Esophagus squamous epithelium (tissue), 5 donors: ENCODE data around the gene SRD5A3. TPM values are rescaled to one million over a fixed set of nuclear protein-coding genes. Genes with fewer than 3 reads are reported as not detected.

Experiments
- DNase-seq: peaks from one replicate; lab custom pipeline; 2025; lab: John Stamatoyannopoulos, UW
- H3K27ac ChIP-seq, 4 donors: fragments of 200-600 bp; sonication (generic); one replicate each; pipeline ENCODE4 v1.5.1; 2016 to 2019; ENCODE audit warnings: mild to moderate bottlenecking in 1 of 4
- H3K27me3 ChIP-seq, 4 donors: fragments of 200-600 bp; sonication (generic); 1 replicate in 3 of 4; 2 replicates in 1 of 4; pipeline versions ENCODE4 v1.5.1 to v1.6.0; 2017 to 2021; ENCODE audit warnings: antibody characterized with exemption in 1 of 4
- H3K36me3 ChIP-seq, 3 donors: fragments of 200-600 bp; sonication (generic); one replicate each; pipeline ENCODE4 v1.5.1; 2016 to 2019
- H3K4me1 ChIP-seq, 3 donors: fragments of 200-600 bp; sonication (generic); one replicate each; pipeline ENCODE4 v1.5.1; 2017 to 2019
- H3K4me3 ChIP-seq, 4 donors: fragments of 200-600 bp; sonication (generic); 1 replicate in 3 of 4; 2 replicates in 1 of 4; pipeline ENCODE4 v1.5.1; 2016 to 2019; ENCODE audit warnings: mild to moderate bottlenecking in 2 of 4, moderate library complexity in 1 of 4
- H3K9me3 ChIP-seq, 3 donors: fragments of 200-600 bp; sonication (generic); one replicate each; pipeline ENCODE4 v1.5.1; 2016 to 2019
- CTCF ChIP-seq, 6 experiments: fragments of 450-650 bp in 4 of 6; fragments of 200-600 bp in 2 of 6; sonication (generic) in 2 of 6; IDR thresholded peaks; one replicate each; pipeline ENCODE4 v1.5.1; 2016 to 2019; ENCODE audit warnings: antibody characterized with exemption in 6 of 6, mild to moderate bottlenecking in 4 of 6, moderate library complexity in 4 of 6
- POLR2A ChIP-seq, 4 donors: fragments of 450-650 bp; IDR thresholded peaks; one replicate each; pipeline ENCODE4 v1.6.1; 2017; ENCODE audit warnings: antibody characterized with exemption in 4 of 4, mild to moderate bottlenecking in 4 of 4, moderate library complexity in 3 of 4
- WGBS, 2 donors: methylation state at CpG; one replicate each; pipeline ENCODE4 v1.1.5; 2018; 5-methylcytosine and 5-hydroxymethylcytosine counted together
- intact Hi-C: fragments of 100-400 bp; cut with DNase I; formaldehyde crosslinking; loops from one replicate; pipeline ENCODE4 v1.15.0; 2022
- total RNA-seq, 4 donors: library from RNA; depleted of rRNA; stranded (reverse); fragments of >200 nt; gene quantifications; one replicate each; pipeline ENCODE4 v1.1.0, GENCODE V29; 2016
- donor health status: DM: yes; HTN: yes; CAD: no.

SRD5A3 gene
- 10 to 100 TPM in 3 of 4 donors, 1 to 10 TPM in 1; 9.9 to 28.1 (median 18.4) TPM for total RNA-seq

- H3K9me3 ChIP-seq, result no peaks in the 10 kb centered on the region
- no peaks in the 10 kb centered on the region for H3K36me3 ChIP-seq
- TF ChIP-seq POLR2A (IDR thresholded peaks at IDR 0.05), result peak in 2 of 4 donors; percentile 31 to 76
- TF ChIP-seq CTCF (IDR thresholded peaks at IDR 0.05), result peak; percentile 87 to 98 (median 96)
- peak within 1 kb of the TSS; percentile 67 to 83 (median 80) for H3K4me3 ChIP-seq
- peak; percentile 24 for DNase-seq
- H3K27ac ChIP-seq, result peak within 1 kb of the TSS; percentile 93 to 97 (median 95)
- WGBS, 2 donors, result 0% methylated on average over 5 to 6 of the region's 95 CpGs
- intact Hi-C loops, result loop anchor here (5.0 to 10.0 kb wide), 3 partner anchors 51 to 201 kb away; partner anchors contain the start of genes CLOCK and TMEM165
- H3K27me3 ChIP-seq, result no peaks in the 10 kb centered on the region
- H3K4me1 ChIP-seq, result peaks cover 14 to 39% (median 18%) of the 10 kb centered on the region in 3 donors
These were observed at the start of gene SRD5A3 for GRCh38 chr4:55345980-55346850. TSS of gene SRD5A3 (plus strand) at chr4:55346242. CDS start at chr4:55346337, 95 bp downstream.

GRCh38 chr4:55297346-55297745 lies 48.7 kb upstream of the SRD5A3 start:
- DNase-seq, result no peak
- H3K36me3 ChIP-seq, result no peaks in the 10 kb centered on the region
- no peaks in the 10 kb centered on the region for H3K27me3 ChIP-seq
- 57 to 82% methylated on average over 7 to 8 of the region's 9 CpGs for WGBS, 2 donors
- no peak overlapping the region for H3K4me3 ChIP-seq
- TF ChIP-seq POLR2A (IDR thresholded peaks at IDR 0.05) (no peak), CTCF (IDR thresholded peaks at IDR 0.05) (no peak)
- intact Hi-C loops, result no loop called here
- H3K27ac ChIP-seq, result peak overlapping the region in 1 of 4 donors; percentile 33
- H3K9me3 ChIP-seq, result no peaks in the 10 kb centered on the region
- peaks cover 0 to 3% (median 0%) of the 10 kb centered on the region in 3 donors for H3K4me1 ChIP-seq

GRCh38 chr4:55303760-55304165 lies 42.3 kb upstream of the SRD5A3 start:
- intact Hi-C loops, result no loop called here
- no peaks in the 10 kb centered on the region for H3K9me3 ChIP-seq
- WGBS, 2 donors, result 14 to 18% methylated on average over 3 of the region's 3 CpGs
- H3K27me3 ChIP-seq, result no peaks in the 10 kb centered on the region
- H3K4me1 ChIP-seq, result peaks cover 0 to 14% (median 5%) of the 10 kb centered on the region in 3 donors
- H3K36me3 ChIP-seq, result no peaks in the 10 kb centered on the region
- DNase-seq, result no peak
- no peak overlapping the region for H3K4me3 ChIP-seq
- peak overlapping the region in 3 of 4 donors; percentile 34 to 54 (median 41) for H3K27ac ChIP-seq
- TF ChIP-seq POLR2A (IDR thresholded peaks at IDR 0.05), result no peak

- H3K9me3 ChIP-seq, result no peaks in the 10 kb centered on the region
- H3K4me3 ChIP-seq, result no peak overlapping the region
- 69 to 85% methylated on average over 3 of the region's 3 CpGs for WGBS, 2 donors
- DNase-seq, result no peak
- H3K27ac ChIP-seq, result peak overlapping the region in 2 of 4 donors; percentile 34 to 54
- TF ChIP-seq POLR2A (IDR thresholded peaks at IDR 0.05) (no peak), CTCF (IDR thresholded peaks at IDR 0.05) (no peak)
- no peaks in the 10 kb centered on the region for H3K36me3 ChIP-seq
- intact Hi-C loops, result no loop called here
- H3K4me1 ChIP-seq, result peaks cover 0 to 14% (median 5%) of the 10 kb centered on the region in 3 donors
- H3K27me3 ChIP-seq, result no peaks in the 10 kb centered on the region
These were observed 41.7 kb upstream of the SRD5A3 start for GRCh38 chr4:55304303-55304702.

- no peaks in the 10 kb centered on the region for H3K27me3 ChIP-seq
- no peak for DNase-seq
- TF ChIP-seq POLR2A (IDR thresholded peaks at IDR 0.05) (no peak), CTCF (IDR thresholded peaks at IDR 0.05) (no peak)
- H3K4me1 ChIP-seq, result peaks cover 0 to 14% (median 5%) of the 10 kb centered on the region in 3 donors
- H3K9me3 ChIP-seq, result no peaks in the 10 kb centered on the region
- no peak overlapping the region for H3K27ac ChIP-seq
- intact Hi-C loops, result no loop called here
- H3K36me3 ChIP-seq, result no peaks in the 10 kb centered on the region
- WGBS, 2 donors, result 65 to 80% methylated on average over 2 of the region's 2 CpGs
- H3K4me3 ChIP-seq, result no peak overlapping the region
These were observed 38.0 kb upstream of the SRD5A3 start for GRCh38 chr4:55308071-55308470.
